PC-3 (cell line): Measurements from ENCODE around the gene GSK3B.

Experiments used
- CTCF ChIP-seq: fragments of 300-600 bp; sonication (generic); conservative IDR thresholded peaks from 2 replicates; pipeline ENCODE4 v1.5.1; 2017; ENCODE audit warnings: antibody characterized with exemption, low read depth, mild to moderate bottlenecking, low read length
- EZH2 ChIP-seq: fragments of 300-600 bp; sonication (generic); IDR thresholded peaks from one replicate; pipeline ENCODE4 v1.6.1; 2017; ENCODE audit warnings: antibody characterized with exemption, mild to moderate bottlenecking, low read length; ENCODE audit not compliant: unreplicated experiment

GRCh38 chr3:119969759-119970158 is 124.5 kb downstream of the GSK3B start:
- TF ChIP-seq CTCF (no peak), EZH2 (no peak)
